ENCODE measurements around the gene IL21R. TPM values are rescaled to one million over a fixed set of nuclear protein-coding genes. Genes with fewer than 3 reads are reported as not detected.

The IL21R gene
- total RNA-seq, 4 donors from 2014 or later, result 0.08 to 1.2 (median 0.23) TPM

DNA sequence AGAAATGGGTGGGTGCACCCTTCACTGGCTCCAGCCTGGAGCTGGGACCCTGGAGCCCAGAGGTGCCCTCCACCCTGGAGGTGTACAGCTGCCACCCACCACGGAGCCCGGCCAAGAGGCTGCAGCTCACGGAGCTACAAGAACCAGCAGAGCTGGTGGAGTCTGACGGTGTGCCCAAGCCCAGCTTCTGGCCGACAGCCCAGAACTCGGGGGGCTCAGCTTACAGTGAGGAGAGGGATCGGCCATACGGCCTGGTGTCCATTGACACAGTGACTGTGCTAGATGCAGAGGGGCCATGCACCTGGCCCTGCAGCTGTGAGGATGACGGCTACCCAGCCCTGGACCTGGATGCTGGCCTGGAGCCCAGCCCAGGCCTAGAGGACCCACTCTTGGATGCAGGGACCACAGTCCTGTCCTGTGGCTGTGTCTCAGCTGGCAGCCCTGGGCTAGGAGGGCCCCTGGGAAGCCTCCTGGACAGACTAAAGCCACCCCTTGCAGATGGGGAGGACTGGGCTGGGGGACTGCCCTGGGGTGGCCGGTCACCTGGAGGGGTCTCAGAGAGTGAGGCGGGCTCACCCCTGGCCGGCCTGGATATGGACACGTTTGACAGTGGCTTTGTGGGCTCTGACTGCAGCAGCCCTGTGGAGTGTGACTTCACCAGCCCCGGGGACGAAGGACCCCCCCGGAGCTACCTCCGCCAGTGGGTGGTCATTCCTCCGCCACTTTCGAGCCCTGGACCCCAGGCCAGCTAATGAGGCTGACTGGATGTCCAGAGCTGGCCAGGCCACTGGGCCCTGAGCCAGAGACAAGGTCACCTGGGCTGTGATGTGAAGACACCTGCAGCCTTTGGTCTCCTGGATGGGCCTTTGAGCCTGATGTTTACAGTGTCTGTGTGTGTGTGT lies 46.8 kb downstream of the IL21R start:
- peaks cover 32% of the 10 kb centered on the region for H3K27me3 ChIP-seq
- H3K36me3 ChIP-seq, result no peaks in the 10 kb centered on the region
- no peak overlapping the region for H3K4me3 ChIP-seq
- H3K27ac ChIP-seq, result no peak overlapping the region
- H3K4me1 ChIP-seq, result peaks cover 4% of the 10 kb centered on the region
- DNase-seq (ENCODE audit: low spot score in 2 of 2), result no peak
- TF ChIP-seq POLR2A (IDR thresholded peaks at IDR 0.05), result no peak
- TF ChIP-seq EP300 (IDR thresholded peaks at IDR 0.05), result no peak
- no peak for TF ChIP-seq POLR2AphosphoS5 (IDR thresholded peaks at IDR 0.05)
- TF ChIP-seq, protein P1, sequence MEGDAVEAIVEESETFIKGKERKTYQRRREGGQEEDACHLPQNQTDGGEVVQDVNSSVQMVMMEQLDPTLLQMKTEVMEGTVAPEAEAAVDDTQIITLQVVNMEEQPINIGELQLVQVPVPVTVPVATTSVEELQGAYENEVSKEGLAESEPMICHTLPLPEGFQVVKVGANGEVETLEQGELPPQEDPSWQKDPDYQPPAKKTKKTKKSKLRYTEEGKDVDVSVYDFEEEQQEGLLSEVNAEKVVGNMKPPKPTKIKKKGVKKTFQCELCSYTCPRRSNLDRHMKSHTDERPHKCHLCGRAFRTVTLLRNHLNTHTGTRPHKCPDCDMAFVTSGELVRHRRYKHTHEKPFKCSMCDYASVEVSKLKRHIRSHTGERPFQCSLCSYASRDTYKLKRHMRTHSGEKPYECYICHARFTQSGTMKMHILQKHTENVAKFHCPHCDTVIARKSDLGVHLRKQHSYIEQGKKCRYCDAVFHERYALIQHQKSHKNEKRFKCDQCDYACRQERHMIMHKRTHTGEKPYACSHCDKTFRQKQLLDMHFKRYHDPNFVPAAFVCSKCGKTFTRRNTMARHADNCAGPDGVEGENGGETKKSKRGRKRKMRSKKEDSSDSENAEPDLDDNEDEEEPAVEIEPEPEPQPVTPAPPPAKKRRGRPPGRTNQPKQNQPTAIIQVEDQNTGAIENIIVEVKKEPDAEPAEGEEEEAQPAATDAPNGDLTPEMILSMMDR (IDR thresholded peaks at IDR 0.05), result no peak
- no peaks in the 10 kb centered on the region for H3K9me3 ChIP-seq
- 79% methylated on average over 18 of the region's 19 CpGs for WGBS

DNA sequence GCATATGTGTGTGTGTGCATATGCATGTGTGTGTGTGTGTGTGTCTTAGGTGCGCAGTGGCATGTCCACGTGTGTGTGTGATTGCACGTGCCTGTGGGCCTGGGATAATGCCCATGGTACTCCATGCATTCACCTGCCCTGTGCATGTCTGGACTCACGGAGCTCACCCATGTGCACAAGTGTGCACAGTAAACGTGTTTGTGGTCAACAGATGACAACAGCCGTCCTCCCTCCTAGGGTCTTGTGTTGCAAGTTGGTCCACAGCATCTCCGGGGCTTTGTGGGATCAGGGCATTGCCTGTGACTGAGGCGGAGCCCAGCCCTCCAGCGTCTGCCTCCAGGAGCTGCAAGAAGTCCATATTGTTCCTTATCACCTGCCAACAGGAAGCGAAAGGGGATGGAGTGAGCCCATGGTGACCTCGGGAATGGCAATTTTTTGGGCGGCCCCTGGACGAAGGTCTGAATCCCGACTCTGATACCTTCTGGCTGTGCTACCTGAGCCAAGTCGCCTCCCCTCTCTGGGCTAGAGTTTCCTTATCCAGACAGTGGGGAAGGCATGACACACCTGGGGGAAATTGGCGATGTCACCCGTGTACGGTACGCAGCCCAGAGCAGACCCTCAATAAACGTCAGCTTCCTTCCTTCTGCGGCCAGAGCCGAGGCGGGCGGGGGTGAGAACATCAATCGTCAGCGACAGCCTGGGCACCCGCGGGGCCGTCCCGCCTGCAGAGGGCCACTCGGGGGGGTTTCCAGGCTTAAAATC lies 47.6 kb downstream of the IL21R start:
- H3K27me3 ChIP-seq, result peaks cover 32% of the 10 kb centered on the region

DNA sequence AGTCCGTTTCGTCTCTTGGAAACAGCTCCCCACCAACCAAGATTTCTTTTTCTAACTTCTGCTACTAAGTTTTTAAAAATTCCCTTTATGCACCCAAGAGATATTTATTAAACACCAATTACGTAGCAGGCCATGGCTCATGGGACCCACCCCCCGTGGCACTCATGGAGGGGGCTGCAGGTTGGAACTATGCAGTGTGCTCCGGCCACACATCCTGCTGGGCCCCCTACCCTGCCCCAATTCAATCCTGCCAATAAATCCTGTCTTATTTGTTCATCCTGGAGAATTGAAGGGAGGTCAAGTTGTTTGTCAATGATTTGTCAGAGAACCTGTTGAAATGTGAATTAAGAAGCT lies 48.2 kb downstream of the IL21R start:
- TF ChIP-seq POLR2AphosphoS5 (IDR thresholded peaks at IDR 0.05) (no peak), POLR2A (IDR thresholded peaks at IDR 0.05) (no peak)
- H3K36me3 ChIP-seq, result no peaks in the 10 kb centered on the region
- no peaks in the 10 kb centered on the region for H3K9me3 ChIP-seq
- H3K4me3 ChIP-seq, result no peak overlapping the region
- no peak for DNase-seq (ENCODE audit: low spot score in 2 of 2)
- H3K27me3 ChIP-seq, result peaks cover 32% of the 10 kb centered on the region
- 16% methylated on average over 5 of the region's 5 CpGs for WGBS
- H3K4me1 ChIP-seq, result peaks cover 4% of the 10 kb centered on the region
- H3K27ac ChIP-seq, result no peak overlapping the region

More for the DNA sequence above, 47.6 kb downstream of the IL21R start:
- WGBS, result 30% methylated on average over 31 of the region's 31 CpGs
- peaks cover 4% of the 10 kb centered on the region for H3K4me1 ChIP-seq
- H3K36me3 ChIP-seq, result no peaks in the 10 kb centered on the region
- H3K27ac ChIP-seq, result no peak overlapping the region
- TF ChIP-seq POLR2A (IDR thresholded peaks at IDR 0.05) (no peak), POLR2AphosphoS5 (IDR thresholded peaks at IDR 0.05) (no peak), EP300 (IDR thresholded peaks at IDR 0.05) (no peak)
- TF ChIP-seq, protein P1 (IDR thresholded peaks at IDR 0.05), result no peak
- no peak for DNase-seq (ENCODE audit: low spot score in 2 of 2)
- H3K9me3 ChIP-seq, result no peaks in the 10 kb centered on the region
- H3K4me3 ChIP-seq, result no peak overlapping the region

DNA sequence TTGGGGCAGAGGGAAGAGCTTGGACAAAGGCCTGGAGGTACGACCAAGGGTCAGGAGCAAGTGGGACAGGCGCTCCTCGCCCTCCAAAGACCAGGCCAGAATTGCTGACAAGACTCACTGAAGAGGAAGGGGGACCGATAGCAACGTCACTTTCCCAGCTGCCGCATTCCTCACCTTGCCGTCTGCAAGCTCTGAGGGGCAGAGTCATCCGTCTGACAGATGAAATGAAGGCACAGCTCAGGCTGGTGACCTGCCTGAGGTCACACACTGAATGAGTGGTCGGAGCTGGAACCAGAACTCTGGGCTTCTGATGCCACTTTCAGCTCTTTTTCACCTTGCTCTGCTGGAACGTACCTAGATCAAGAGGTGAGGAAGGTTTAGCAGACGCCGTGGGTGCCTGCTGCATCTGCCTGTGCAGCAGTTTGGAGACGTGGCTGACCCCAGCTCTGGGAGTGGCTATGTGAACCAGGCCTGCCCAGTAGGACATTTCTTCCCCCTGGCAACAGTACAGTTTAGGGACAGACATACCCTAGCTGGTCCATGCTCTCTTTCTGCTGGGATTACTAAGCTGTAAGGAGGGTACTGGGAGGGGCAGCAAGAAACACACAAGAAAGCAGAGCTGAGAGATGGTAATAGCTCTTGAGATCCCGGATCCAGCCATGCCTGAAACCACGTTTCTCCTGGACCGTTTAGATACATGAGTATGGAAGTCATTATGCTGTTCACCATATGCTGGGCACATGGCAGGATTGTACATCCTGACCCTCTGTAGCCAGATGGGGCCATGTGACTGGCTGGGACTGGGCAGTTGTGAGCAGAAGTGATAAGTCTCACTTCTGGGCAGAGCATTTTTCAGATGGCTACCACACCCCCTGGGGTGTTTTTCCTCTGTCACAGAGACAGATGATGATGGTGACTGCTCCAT lies 50.9 kb downstream of the IL21R start:
- Histone ChIP-seq H3K27me3 (peaks cover 27% of the 10 kb centered on the region), H3K27ac (no peak overlapping the region), H3K4me1 (peaks cover 14% of the 10 kb centered on the region), H3K4me3 (no peak overlapping the region), H3K9me3 (no peaks in the 10 kb centered on the region), H3K36me3 (no peaks in the 10 kb centered on the region)
- WGBS, result 68% methylated on average over 16 of the region's 16 CpGs
- TF ChIP-seq POLR2AphosphoS5 (IDR thresholded peaks at IDR 0.05) (no peak), EP300 (IDR thresholded peaks at IDR 0.05) (no peak), POLR2A (IDR thresholded peaks at IDR 0.05) (no peak)
- TF ChIP-seq, protein P1 (IDR thresholded peaks at IDR 0.05), result no peak
- no peak for DNase-seq (ENCODE audit: low spot score in 2 of 2)

DNA sequence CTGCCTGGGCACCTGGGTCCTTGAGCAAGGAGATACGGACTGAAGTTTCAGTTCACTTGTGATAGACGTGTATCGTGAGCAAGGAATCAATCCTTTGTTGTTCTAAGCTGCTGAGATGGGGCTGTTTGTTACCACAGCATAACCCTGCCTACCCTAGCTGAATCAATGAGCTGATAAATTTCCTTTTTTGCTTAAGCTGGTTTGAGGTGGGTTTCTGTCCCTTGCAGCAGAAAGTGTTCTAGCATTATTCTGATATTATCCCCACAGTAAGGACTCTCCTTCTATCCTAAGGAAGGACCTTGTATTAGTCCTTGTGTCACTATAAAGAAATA lies 51.5 kb downstream of the IL21R start:
- DNase-seq (ENCODE audit: low spot score in 2 of 2), result no peak
- Histone ChIP-seq H3K4me3 (no peak overlapping the region), H3K27me3 (peaks cover 25% of the 10 kb centered on the region), H3K4me1 (peaks cover 20% of the 10 kb centered on the region), H3K9me3 (no peaks in the 10 kb centered on the region), H3K27ac (no peak overlapping the region), H3K36me3 (no peaks in the 10 kb centered on the region)
- WGBS, result 86% methylated on average over 3 of the region's 3 CpGs
- no peak for TF ChIP-seq EP300 (IDR thresholded peaks at IDR 0.05)
- TF ChIP-seq, protein P1 (IDR thresholded peaks at IDR 0.05), result no peak
- TF ChIP-seq POLR2AphosphoS5 (IDR thresholded peaks at IDR 0.05), result no peak
- no peak for TF ChIP-seq POLR2A (IDR thresholded peaks at IDR 0.05)

All from suprapubic skin (tissue), 4 donors.